HG03139 (cell line): ENCODE measurements around the gene TMEM184A.
A peak's percentile ranks its signal among the peaks of the same experiment; 100 is the strongest.
"Not testable (repeated sequence)": the region's sequence is repeated elsewhere in the genome, so short reads cannot be mapped to it uniquely, and the experiment has no call there.

Experiments
- ATAC-seq: cut with Tn5 transposase; IDR thresholded peaks from one replicate; pipeline ENCODE4 v1.9.1; 2021; ENCODE audit not compliant: unreplicated experiment

TMEM184A gene

GRCh38 chr7:1590887-1591286, 34.9 kb upstream of the TMEM184A start:
- ATAC-seq, result no peak

GRCh38 chr7:1590476-1590875, 34.5 kb upstream of the TMEM184A start:
- no peak for ATAC-seq

GRCh38 chr7:1588978-1589377, 33.0 kb upstream of the TMEM184A start:
- ATAC-seq, result no peak

GRCh38 chr7:1587738-1588137, 31.7 kb upstream of the TMEM184A start:
- ATAC-seq, result no peak

- no peak for ATAC-seq
These were observed 31.1 kb upstream of the TMEM184A start for GRCh38 chr7:1586827-1587705.

GRCh38 chr7:1586126-1586826, 30.3 kb upstream of the TMEM184A start:
- no peak for ATAC-seq

- ATAC-seq, result no peak
These were observed 29.4 kb upstream of the TMEM184A start for GRCh38 chr7:1585142-1585981.

- ATAC-seq, result no peak
These were observed 28.7 kb upstream of the TMEM184A start for GRCh38 chr7:1584700-1585099.

- ATAC-seq, result not testable (repeated sequence)
These were observed 27.4 kb upstream of the TMEM184A start for GRCh38 chr7:1583241-1583930.

- no peak for ATAC-seq
These were observed 24.5 kb upstream of the TMEM184A start for GRCh38 chr7:1580422-1581030.

GRCh38 chr7:1579481-1580421, 23.7 kb upstream of the TMEM184A start:
- ATAC-seq, result no peak

- no peak for ATAC-seq
These were observed 22.5 kb upstream of the TMEM184A start for GRCh38 chr7:1578513-1578912.

- no peak for ATAC-seq
These were observed 20.7 kb upstream of the TMEM184A start for GRCh38 chr7:1576521-1577253.

- no peak for ATAC-seq
These were observed 19.8 kb upstream of the TMEM184A start for GRCh38 chr7:1575809-1576208.

- ATAC-seq, result no peak
These were observed 16.3 kb upstream of the TMEM184A start for GRCh38 chr7:1572111-1572822.

GRCh38 chr7:1569833-1570632, 14.0 kb upstream of the TMEM184A start, which contains the start of gene PSMG3:
TSS of gene PSMG3 (minus strand) at chr7:1570032. CDS start at chr7:1569339, 693 bp downstream.
- peak; percentile 84 for ATAC-seq

- ATAC-seq, result no peak
These were observed 13.4 kb upstream of the TMEM184A start for GRCh38 chr7:1569440-1569832.
